ENCODE results near the gene WNT9B. TPM values are rescaled to one million over a fixed set of nuclear protein-coding genes. Genes with fewer than 3 reads are reported as not detected.

WNT9B gene
- total and polyA plus RNA-seq, 2 of the 13 experiments (the other 11 are each of a cell fraction or from before 2014, with no cell fraction given): not detected

DNA sequence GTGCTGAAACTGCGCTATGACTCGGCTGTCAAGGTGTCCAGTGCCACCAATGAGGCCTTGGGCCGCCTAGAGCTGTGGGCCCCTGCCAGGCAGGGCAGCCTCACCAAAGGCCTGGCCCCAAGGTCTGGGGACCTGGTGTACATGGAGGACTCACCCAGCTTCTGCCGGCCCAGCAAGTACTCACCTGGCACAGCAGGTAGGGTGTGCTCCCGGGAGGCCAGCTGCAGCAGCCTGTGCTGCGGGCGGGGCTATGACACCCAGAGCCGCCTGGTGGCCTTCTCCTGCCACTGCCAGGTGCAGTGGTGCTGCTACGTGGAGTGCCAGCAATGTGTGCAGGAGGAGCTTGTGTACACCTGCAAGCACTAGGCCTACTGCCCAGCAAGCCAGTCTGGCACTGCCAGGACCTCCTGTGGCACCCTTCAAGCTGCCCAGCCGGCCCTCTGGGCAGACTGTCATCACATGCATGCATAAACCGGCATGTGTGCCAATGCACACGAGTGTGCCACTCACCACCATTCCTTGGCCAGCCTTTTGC is 25.0 kb downstream of the WNT9B start (continued):
- no peak; the same call in 1 of the 2 replicates for TF ChIP-seq ZNF788 (CRISPR knock-in tag; IDR thresholded peaks at IDR 0.05; ENCODE audit: borderline replicate concordance)
- 0 out of 2 replicates have a peak, but pooled peaks have one; percentile 22 for TF ChIP-seq ZNF331 (CRISPR knock-in tag; IDR thresholded peaks at IDR 0.05)
- TF ChIP-seq RBM39 (IDR thresholded peaks at IDR 0.05; ENCODE audit: low read depth, low read length, poor library complexity, severe bottlenecking): peak; percentile 43
- TF ChIP-seq RXRB (CRISPR knock-in tag; IDR thresholded peaks at IDR 0.05; ENCODE audit: borderline replicate concordance): peak; percentile 31; the same call in 1 of the 2 replicates
- peak; percentile 26; the same call in 1 of the 2 replicates for TF ChIP-seq RXRA (CRISPR knock-in tag; IDR thresholded peaks at IDR 0.05)
- TF ChIP-seq HIVEP1 (CRISPR knock-in tag; IDR thresholded peaks at IDR 0.05): peak; percentile 73; the same call in 1 of the 2 replicates
- TF ChIP-seq, protein P1, sequence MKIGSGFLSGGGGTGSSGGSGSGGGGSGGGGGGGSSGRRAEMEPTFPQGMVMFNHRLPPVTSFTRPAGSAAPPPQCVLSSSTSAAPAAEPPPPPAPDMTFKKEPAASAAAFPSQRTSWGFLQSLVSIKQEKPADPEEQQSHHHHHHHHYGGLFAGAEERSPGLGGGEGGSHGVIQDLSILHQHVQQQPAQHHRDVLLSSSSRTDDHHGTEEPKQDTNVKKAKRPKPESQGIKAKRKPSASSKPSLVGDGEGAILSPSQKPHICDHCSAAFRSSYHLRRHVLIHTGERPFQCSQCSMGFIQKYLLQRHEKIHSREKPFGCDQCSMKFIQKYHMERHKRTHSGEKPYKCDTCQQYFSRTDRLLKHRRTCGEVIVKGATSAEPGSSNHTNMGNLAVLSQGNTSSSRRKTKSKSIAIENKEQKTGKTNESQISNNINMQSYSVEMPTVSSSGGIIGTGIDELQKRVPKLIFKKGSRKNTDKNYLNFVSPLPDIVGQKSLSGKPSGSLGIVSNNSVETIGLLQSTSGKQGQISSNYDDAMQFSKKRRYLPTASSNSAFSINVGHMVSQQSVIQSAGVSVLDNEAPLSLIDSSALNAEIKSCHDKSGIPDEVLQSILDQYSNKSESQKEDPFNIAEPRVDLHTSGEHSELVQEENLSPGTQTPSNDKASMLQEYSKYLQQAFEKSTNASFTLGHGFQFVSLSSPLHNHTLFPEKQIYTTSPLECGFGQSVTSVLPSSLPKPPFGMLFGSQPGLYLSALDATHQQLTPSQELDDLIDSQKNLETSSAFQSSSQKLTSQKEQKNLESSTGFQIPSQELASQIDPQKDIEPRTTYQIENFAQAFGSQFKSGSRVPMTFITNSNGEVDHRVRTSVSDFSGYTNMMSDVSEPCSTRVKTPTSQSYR (CRISPR knock-in tag; IDR thresholded peaks at IDR 0.05; ENCODE audit: borderline replicate concordance): 0 out of 2 replicates have a peak, but pooled peaks have one; percentile 11
- TF ChIP-seq RNF2 (conservative IDR thresholded peaks at IDR 0.05; ENCODE audit: low read depth): 0 out of 2 replicates have a peak, but pooled peaks have one; percentile 24
- no peak for TF ChIP-seq ZNF841 (CRISPR knock-in tag; IDR thresholded peaks at IDR 0.05; ENCODE audit: borderline replicate concordance)
- TF ChIP-seq, protein P2, sequence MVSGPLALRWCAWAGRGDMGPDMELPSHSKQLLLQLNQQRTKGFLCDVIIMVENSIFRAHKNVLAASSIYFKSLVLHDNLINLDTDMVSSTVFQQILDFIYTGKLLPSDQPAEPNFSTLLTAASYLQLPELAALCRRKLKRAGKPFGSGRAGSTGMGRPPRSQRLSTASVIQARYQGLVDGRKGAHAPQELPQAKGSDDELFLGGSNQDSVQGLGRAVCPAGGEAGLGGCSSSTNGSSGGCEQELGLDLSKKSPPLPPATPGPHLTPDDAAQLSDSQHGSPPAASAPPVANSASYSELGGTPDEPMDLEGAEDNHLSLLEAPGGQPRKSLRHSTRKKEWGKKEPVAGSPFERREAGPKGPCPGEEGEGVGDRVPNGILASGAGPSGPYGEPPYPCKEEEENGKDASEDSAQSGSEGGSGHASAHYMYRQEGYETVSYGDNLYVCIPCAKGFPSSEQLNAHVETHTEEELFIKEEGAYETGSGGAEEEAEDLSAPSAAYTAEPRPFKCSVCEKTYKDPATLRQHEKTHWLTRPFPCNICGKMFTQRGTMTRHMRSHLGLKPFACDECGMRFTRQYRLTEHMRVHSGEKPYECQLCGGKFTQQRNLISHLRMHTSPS (CRISPR knock-in tag; IDR thresholded peaks at IDR 0.05; ENCODE audit: low read depth): peak; percentile 74; the same call in 1 of the 2 replicates
- TF ChIP-seq, protein P3, sequence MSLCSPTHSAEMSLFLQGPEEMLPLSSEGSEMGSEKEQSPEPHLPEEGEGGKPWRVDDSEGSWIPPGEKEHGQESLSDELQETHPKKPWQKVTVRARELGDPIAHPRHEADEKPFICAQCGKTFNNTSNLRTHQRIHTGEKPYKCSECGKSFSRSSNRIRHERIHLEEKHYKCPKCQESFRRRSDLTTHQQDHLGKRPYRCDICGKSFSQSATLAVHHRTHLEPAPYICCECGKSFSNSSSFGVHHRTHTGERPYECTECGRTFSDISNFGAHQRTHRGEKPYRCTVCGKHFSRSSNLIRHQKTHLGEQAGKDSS (CRISPR knock-in tag; IDR thresholded peaks at IDR 0.05; ENCODE audit: borderline replicate concordance, low read depth): peak; percentile 72; the same call in 1 of the 2 replicates
- TF ChIP-seq REXO4 (CRISPR knock-in tag; IDR thresholded peaks at IDR 0.05; ENCODE audit: borderline replicate concordance): no peak
- TF ChIP-seq, protein P4, sequence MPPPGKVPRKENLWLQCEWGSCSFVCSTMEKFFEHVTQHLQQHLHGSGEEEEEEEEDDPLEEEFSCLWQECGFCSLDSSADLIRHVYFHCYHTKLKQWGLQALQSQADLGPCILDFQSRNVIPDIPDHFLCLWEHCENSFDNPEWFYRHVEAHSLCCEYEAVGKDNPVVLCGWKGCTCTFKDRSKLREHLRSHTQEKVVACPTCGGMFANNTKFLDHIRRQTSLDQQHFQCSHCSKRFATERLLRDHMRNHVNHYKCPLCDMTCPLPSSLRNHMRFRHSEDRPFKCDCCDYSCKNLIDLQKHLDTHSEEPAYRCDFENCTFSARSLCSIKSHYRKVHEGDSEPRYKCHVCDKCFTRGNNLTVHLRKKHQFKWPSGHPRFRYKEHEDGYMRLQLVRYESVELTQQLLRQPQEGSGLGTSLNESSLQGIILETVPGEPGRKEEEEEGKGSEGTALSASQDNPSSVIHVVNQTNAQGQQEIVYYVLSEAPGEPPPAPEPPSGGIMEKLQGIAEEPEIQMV (CRISPR knock-in tag; IDR thresholded peaks at IDR 0.05; ENCODE audit: low read depth): peak; percentile 60; the same call in 1 of the 2 replicates
- TF ChIP-seq, protein P5, sequence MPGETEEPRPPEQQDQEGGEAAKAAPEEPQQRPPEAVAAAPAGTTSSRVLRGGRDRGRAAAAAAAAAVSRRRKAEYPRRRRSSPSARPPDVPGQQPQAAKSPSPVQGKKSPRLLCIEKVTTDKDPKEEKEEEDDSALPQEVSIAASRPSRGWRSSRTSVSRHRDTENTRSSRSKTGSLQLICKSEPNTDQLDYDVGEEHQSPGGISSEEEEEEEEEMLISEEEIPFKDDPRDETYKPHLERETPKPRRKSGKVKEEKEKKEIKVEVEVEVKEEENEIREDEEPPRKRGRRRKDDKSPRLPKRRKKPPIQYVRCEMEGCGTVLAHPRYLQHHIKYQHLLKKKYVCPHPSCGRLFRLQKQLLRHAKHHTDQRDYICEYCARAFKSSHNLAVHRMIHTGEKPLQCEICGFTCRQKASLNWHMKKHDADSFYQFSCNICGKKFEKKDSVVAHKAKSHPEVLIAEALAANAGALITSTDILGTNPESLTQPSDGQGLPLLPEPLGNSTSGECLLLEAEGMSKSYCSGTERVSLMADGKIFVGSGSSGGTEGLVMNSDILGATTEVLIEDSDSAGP (CRISPR knock-in tag; IDR thresholded peaks at IDR 0.05; ENCODE audit: borderline replicate concordance): peak; percentile 59; the same call in 1 of the 2 replicates
- 0 out of 2 replicates have a peak, but pooled peaks have one; percentile 50 for TF ChIP-seq SAFB2 (CRISPR knock-in tag; IDR thresholded peaks at IDR 0.05; ENCODE audit: borderline replicate concordance, low read depth)
- TF ChIP-seq NFIC (IDR thresholded peaks at IDR 0.05; ENCODE audit: low read length): no peak
- TF ChIP-seq ZBTB38 (CRISPR knock-in tag; IDR thresholded peaks at IDR 0.05): peak; percentile 57; the same call in 1 of the 2 replicates
- TF ChIP-seq FOXA3 (CRISPR knock-in tag; IDR thresholded peaks at IDR 0.05): peak; percentile 33
- no peak for TF ChIP-seq TCF12 (IDR thresholded peaks at IDR 0.05)
- no peak for TF ChIP-seq TCF12 (CRISPR knock-in tag; IDR thresholded peaks at IDR 0.05)
- peak; percentile 13; the same call in 1 of the 2 replicates for TF ChIP-seq SALL1 (CRISPR knock-in tag; IDR thresholded peaks at IDR 0.05)
